HG03196 (cell line): ENCODE results near the gene MRM2.
"Not testable (repeated sequence)": the region's sequence is repeated elsewhere in the genome, so short reads cannot be mapped to it uniquely, and the experiment has no call there.

Experiments used
- ATAC-seq: cut with Tn5 transposase; IDR thresholded peaks from one replicate; pipeline ENCODE4 v1.9.1; 2021; ENCODE audit not compliant: unreplicated experiment

MRM2 gene

GRCh38 chr7:2269089-2269990 is 27.3 kb upstream of the MRM2 start:
- ATAC-seq = not testable (repeated sequence)

- no peak for ATAC-seq
Observed at GRCh38 chr7:2266911-2267310, 24.9 kb upstream of the MRM2 start.

GRCh38 chr7:2264158-2264557 is 22.2 kb upstream of the MRM2 start:
- no peak for ATAC-seq

DNA sequence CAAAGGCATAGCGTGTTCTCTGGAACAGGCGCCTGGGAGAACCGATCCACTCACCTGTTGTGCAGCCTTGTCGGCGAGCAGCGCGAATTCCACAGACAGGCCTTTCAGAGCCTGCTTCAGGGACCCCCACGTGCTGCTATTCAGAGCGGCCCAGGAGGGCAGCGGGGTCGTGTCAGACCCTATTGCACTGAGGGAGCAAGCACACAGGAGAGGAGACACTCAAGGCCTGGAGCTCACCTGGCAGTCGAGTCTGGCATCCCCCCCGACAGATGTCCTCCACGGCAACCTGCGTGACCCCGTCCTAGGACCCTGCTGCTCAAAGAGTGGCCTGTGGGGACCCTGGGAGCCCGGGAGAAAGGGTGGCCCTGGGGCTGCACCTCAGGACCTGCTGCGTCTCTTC is 21.2 kb upstream of the MRM2 start:
- ATAC-seq = no peak

DNA sequence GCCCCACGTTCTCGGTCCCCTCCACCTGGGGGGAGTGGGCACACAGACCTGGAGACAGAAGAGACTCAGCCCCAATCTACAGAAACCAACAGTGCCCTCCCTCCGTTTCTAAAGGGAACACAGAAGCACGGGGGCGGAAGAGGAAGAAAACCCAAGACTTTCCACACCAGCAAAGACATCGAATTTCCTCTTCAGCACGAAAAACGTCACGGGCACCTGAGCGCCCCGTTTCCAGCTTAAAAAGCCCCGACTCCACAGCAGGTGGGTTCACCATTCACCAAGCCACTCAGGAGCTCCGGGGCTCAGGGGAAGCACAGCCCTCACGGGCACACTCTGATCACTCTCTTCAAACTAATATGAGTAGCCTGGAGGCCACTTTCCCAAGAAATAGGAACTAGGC is 19.6 kb upstream of the MRM2 start:
- ATAC-seq = no peak

- ATAC-seq = no peak
Observed at GRCh38 chr7:2260820-2261219, 18.8 kb upstream of the MRM2 start.

- no peak for ATAC-seq
Observed at GRCh38 chr7:2259480-2259879, 17.5 kb upstream of the MRM2 start.

GRCh38 chr7:2258661-2259365 is 16.8 kb upstream of the MRM2 start:
- peak; percentile 49 for ATAC-seq

DNA sequence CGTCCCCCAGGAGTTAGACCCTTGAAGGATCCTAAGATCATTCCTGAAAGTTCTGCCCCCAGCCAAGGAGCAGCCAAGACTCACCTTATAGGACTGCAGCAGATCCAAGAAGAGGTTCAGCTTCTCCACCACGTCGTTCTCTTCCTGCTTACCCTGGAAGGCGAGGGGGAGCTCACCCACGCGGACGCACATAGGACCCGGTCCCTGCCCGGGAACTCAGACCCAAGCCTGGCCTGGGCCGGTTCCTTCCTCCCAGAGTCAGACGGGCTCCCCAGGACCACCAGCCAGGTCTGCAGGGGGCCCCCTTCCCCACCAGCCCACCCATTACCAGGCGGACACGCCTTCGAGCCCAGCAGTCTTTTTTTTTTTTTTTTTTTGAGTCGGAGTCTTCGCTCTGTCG is 15.6 kb upstream of the MRM2 start:
- ATAC-seq = no peak

DNA sequence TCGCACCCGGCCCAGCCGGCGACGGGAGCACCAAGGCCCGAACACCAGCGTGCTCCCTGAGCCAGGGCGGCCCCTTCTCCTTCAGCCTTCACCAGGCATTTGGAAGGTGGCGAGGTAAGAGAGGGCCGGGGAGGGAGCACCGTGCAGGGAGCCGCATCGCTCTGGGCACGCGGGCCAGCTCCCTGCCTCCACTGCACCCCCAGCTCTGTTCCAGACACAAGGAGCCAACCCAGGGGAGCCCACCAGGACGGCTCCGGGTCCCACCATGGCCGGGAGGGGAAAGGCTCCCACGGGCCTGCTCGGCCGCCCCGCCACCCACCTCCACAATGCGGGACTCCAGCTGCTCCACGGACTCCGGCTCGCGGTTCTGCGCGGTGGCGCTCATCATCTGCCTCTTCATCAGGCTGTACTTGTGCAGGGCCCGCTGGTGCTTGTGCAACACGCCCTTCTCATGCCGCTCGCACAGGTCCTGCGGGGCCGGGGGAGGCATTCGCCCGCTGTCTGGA is 15.1 kb upstream of the MRM2 start:
- ATAC-seq = no peak

- no peak for ATAC-seq
Observed at GRCh38 chr7:2256306-2257045, 14.5 kb upstream of the MRM2 start.

- ATAC-seq = no peak
Observed at GRCh38 chr7:2255145-2256139, 13.4 kb upstream of the MRM2 start.

GRCh38 chr7:2254429-2255144 is 12.6 kb upstream of the MRM2 start:
- ATAC-seq = no peak

GRCh38 chr7:2253525-2254244 is 11.7 kb upstream of the MRM2 start:
- no peak for ATAC-seq

GRCh38 chr7:2253021-2253420 is 11.0 kb upstream of the MRM2 start:
- ATAC-seq = no peak

GRCh38 chr7:2251841-2252771 is 10.1 kb upstream of the MRM2 start:
- ATAC-seq = no peak

DNA sequence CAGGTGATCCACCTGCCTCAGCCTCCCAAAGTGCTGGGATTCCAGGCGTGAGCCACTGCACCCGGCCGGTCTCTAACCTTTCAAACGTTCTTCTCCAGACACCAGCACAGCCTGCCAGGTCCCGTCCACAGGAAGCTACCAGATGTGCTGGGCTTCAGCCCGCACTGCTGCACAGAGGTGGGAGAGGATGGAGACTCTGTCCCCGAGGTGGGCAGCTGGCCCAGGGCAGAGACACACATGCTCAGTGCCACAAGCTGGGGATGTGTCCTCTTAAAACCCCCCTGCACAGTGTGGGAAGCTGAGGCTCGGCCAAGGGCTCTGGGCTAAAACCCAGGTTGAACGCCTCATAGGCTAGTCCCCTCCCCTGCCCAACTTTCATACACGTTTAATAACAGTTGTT is 9.4 kb upstream of the MRM2 start:
- ATAC-seq = no peak
